Uterus (tissue), 2 donors: ENCODE measurements around the gene OTOP3.

Experiments used
- CTCF ChIP-seq, 4 experiments: fragments of 200-600 bp in 2 of 4; fragments of 450-650 bp in 2 of 4; sonication (generic) in 2 of 4; IDR thresholded peaks; one replicate each; pipeline ENCODE4 v1.5.1; 2016 to 2019; ENCODE audit warnings: antibody characterized with exemption in 4 of 4, mild to moderate bottlenecking in 2 of 4, moderate library complexity in 1 of 4
- POLR2A ChIP-seq, 2 donors: fragments of 450-650 bp; IDR thresholded peaks; one replicate each; pipeline ENCODE4 v1.6.1; 2016; ENCODE audit warnings: antibody characterized with exemption in 2 of 2, mild to moderate bottlenecking in 1 of 2, moderate library complexity in 1 of 2

- TF ChIP-seq CTCF (IDR thresholded peaks at IDR 0.05), result no peak
- TF ChIP-seq POLR2A (IDR thresholded peaks at IDR 0.05), result no peak
These were observed 5.1 kb upstream of the OTOP3 start for GRCh38 chr17:74930535-74931036.
